H1 (cell line): ENCODE results near the gene XKR7. TPM values are rescaled to one million over a fixed set of nuclear protein-coding genes. Genes with fewer than 3 reads are reported as not detected.

Experiments used
- CTCF ChIA-PET: fragments of 300-600 bp; sonication (Branson Sonifier 250); formaldehyde crosslinking; loops from one replicate; lab custom pipeline; 2021; ENCODE audit not compliant: partially characterized antibody; lab: Charles Lee
- POLR2A ChIA-PET: fragments of 300-600 bp; sonication (Branson Sonifier 250); formaldehyde crosslinking; loops from one replicate; lab custom pipeline; 2021; ENCODE audit warnings: inconsistent platforms; ENCODE audit not compliant: partially characterized antibody; lab: Charles Lee
- DNase-seq, 2 experiments: peaks; one replicate each; pipeline versions ENCODE4 v3.0.0 to v3.0.0-alpha.2; 2010 to 2022; ENCODE audit warnings: low spot score in 2 of 2, low read depth in 1 of 2, mixed read lengths in 1 of 2
- FAIRE-seq: peaks from 2 replicates; lab custom pipeline; 2011; peaks lifted over from hg19 to GRCh38; lab: Jason Lieb, UNC
- H2AFZ ChIP-seq: 2 replicates; pipeline ENCODE4 v1.8.1; 2012; ENCODE audit warnings: low read length, inconsistent platforms
- H2AK5ac ChIP-seq: 2 replicates; pipeline ENCODE4 v1.6.1; 2013; ENCODE audit warnings: low read depth, low read length
- H2BK120ac ChIP-seq: replicated peaks from 2 replicates; pipeline ENCODE3; 2013; ENCODE audit warnings: low read depth, low read length, inconsistent platforms
- H2BK12ac ChIP-seq: 2 replicates; pipeline ENCODE4 v1.6.1; 2013; ENCODE audit warnings: low read depth, low read length
- H2BK15ac ChIP-seq: 2 replicates; pipeline ENCODE4 v1.6.1; 2013; ENCODE audit warnings: low read length
- H2BK20ac ChIP-seq: 2 replicates; pipeline ENCODE4 v1.6.1; 2013; ENCODE audit warnings: low read length
- H2BK5ac ChIP-seq: 2 replicates; pipeline ENCODE4 v1.6.1; 2013; ENCODE audit warnings: low read depth, low read length
- H3K14ac ChIP-seq: 2 replicates; pipeline ENCODE4 v1.6.1; 2013; ENCODE audit warnings: inconsistent platforms; ENCODE audit not compliant: insufficient read length
- H3K18ac ChIP-seq: 2 replicates; pipeline ENCODE4 v1.6.1; 2013; ENCODE audit warnings: low read length; ENCODE audit errors: extremely low read depth
- H3K23ac ChIP-seq: 2 replicates; pipeline ENCODE4 v1.6.1; 2013; ENCODE audit warnings: inconsistent platforms; ENCODE audit not compliant: insufficient read length
- H3K23me2 ChIP-seq: 2 replicates; pipeline ENCODE4 v1.6.1; 2013; ENCODE audit warnings: low read depth, low read length
- H3K27ac ChIP-seq: 2 replicates; pipeline ENCODE4 v1.6.1; 2011; ENCODE audit warnings: low read depth, low read length, inconsistent platforms
- H3K27me3 ChIP-seq, 4 experiments: replicated peaks in 1 of 4; 1 replicate in 1 of 4; 2 replicates in 3 of 4; pipeline versions ENCODE4 v1.6.1 to v1.8.1; 2011 to 2013; ENCODE audit warnings: low read length in 3 of 4, mild to moderate bottlenecking in 3 of 4, inconsistent platforms in 2 of 4, mixed read lengths in 2 of 4, moderate library complexity in 1 of 4; ENCODE audit not compliant: control insufficient read depth in 3 of 4, insufficient read depth in 3 of 4; ENCODE audit errors: extremely low read depth in 1 of 4
- H3K36me3 ChIP-seq, 4 experiments: 2 replicates each; pipeline versions ENCODE4 v1.6.1 to v1.8.1; 2011 to 2013; ENCODE audit warnings: mild to moderate bottlenecking in 4 of 4, low read length in 3 of 4, moderate library complexity in 2 of 4, control low read depth in 1 of 4, inconsistent platforms in 1 of 4; ENCODE audit not compliant: insufficient read depth in 4 of 4, control insufficient read depth in 2 of 4
- H3K4ac ChIP-seq: replicated peaks from 2 replicates; pipeline ENCODE3; 2013; ENCODE audit warnings: low read length, low read depth, mixed read lengths, inconsistent platforms; ENCODE audit not compliant: insufficient read length
- H3K4me1 ChIP-seq, 4 experiments: replicated peaks in 1 of 4; 1 replicate in 1 of 4; 2 replicates in 3 of 4; pipeline versions ENCODE4 v1.6.1 to v1.8.1; 2011 to 2013; ENCODE audit warnings: low read length in 3 of 4, inconsistent platforms in 2 of 4, mixed read lengths in 1 of 4; ENCODE audit not compliant: insufficient read depth in 4 of 4, control insufficient read depth in 3 of 4
- H3K4me2 ChIP-seq, 2 experiments: 2 replicates each; pipeline versions ENCODE4 v1.6.1 to v1.8.1; 2011 to 2013; ENCODE audit warnings: low read depth in 2 of 2, low read length in 2 of 2, control low read depth in 1 of 2, inconsistent platforms in 1 of 2, mild to moderate bottlenecking in 1 of 2; ENCODE audit not compliant: insufficient read depth in 1 of 2
- H3K4me3 ChIP-seq, 4 experiments: fragments of 200-600, 300-600 bp in 1 of 4; sonication (generic), shearing (Covaris generic), sonication (Bioruptor Twin) in 1 of 4; 2 replicates each; pipeline versions ENCODE4 v1.5.1 to v1.8.1; 2011 to 2016; ENCODE audit warnings: low read length in 4 of 4, low read depth in 3 of 4, control low read depth in 2 of 4, inconsistent platforms in 2 of 4, mild to moderate bottlenecking in 2 of 4, mixed read lengths in 1 of 4, moderate library complexity in 1 of 4; ENCODE audit not compliant: insufficient read depth in 2 of 4; ENCODE audit errors: extremely low read depth in 1 of 4
- H3K56ac ChIP-seq: replicated peaks from 2 replicates; pipeline ENCODE3; 2013; ENCODE audit warnings: low read depth, mild to moderate bottlenecking, mixed read lengths, low read length, inconsistent platforms; ENCODE audit not compliant: insufficient read length
- H3K79me1 ChIP-seq: 2 replicates; pipeline ENCODE4 v1.6.1; 2013; ENCODE audit warnings: low read depth, low read length, control low read depth
- H3K79me2 ChIP-seq, 2 experiments: 2 replicates each; pipeline versions ENCODE4 v1.6.1 to v1.8.1; 2012 to 2013; ENCODE audit warnings: low read length in 2 of 2, mild to moderate bottlenecking in 2 of 2, inconsistent platforms in 1 of 2; ENCODE audit not compliant: insufficient read depth in 2 of 2, control insufficient read depth in 1 of 2
- H3K9ac ChIP-seq, 4 experiments: replicated peaks in 1 of 4; 1 replicate in 1 of 4; 2 replicates in 3 of 4; pipeline versions ENCODE4 v1.6.1 to v1.8.1; 2011 to 2013; ENCODE audit warnings: low read depth in 3 of 4, low read length in 3 of 4, control low read depth in 2 of 4, mild to moderate bottlenecking in 2 of 4, moderate library complexity in 2 of 4, inconsistent platforms in 1 of 4; ENCODE audit errors: extremely low read depth in 1 of 4
- H3K9me3 ChIP-seq, 2 experiments: 2 replicates each; pipeline versions ENCODE4 v1.6.1 to v1.8.1; 2012 to 2013; ENCODE audit warnings: mild to moderate bottlenecking in 2 of 2, moderate library complexity in 2 of 2, control low read depth in 1 of 2, inconsistent platforms in 1 of 2, low read depth in 1 of 2, low read length in 1 of 2, mixed read lengths in 1 of 2; ENCODE audit not compliant: insufficient read depth in 2 of 2
- H4K20me1 ChIP-seq, 2 experiments: replicated peaks in 1 of 2; 2 replicates each; pipeline versions ENCODE3 to v1.8.1; 2011 to 2013; ENCODE audit warnings: inconsistent platforms in 2 of 2, low read length in 2 of 2, mild to moderate bottlenecking in 1 of 2; ENCODE audit not compliant: insufficient read depth in 2 of 2, control insufficient read depth in 1 of 2
- H4K5ac ChIP-seq: 2 replicates; pipeline ENCODE4 v1.6.1; 2013; ENCODE audit warnings: low read length, low read depth, mixed read lengths, inconsistent platforms; ENCODE audit not compliant: insufficient read length
- H4K8ac ChIP-seq: 2 replicates; pipeline ENCODE4 v1.8.0; 2013; ENCODE audit warnings: mild to moderate bottlenecking, moderate library complexity, low read length, inconsistent platforms; ENCODE audit not compliant: insufficient read depth; ENCODE audit errors: extremely low read depth
- H4K91ac ChIP-seq: replicated peaks from 2 replicates; pipeline ENCODE3; 2013; ENCODE audit warnings: low read length, mixed read lengths, inconsistent platforms; ENCODE audit not compliant: insufficient read length
- GTF2F1 ChIP-seq: IDR thresholded peaks from 2 replicates; pipeline ENCODE4 v1.6.1; 2012; ENCODE audit warnings: low read depth, low read length, improper control_type of control experiment, borderline replicate concordance
- PHF8 ChIP-seq: fragments of 200-600 bp; sonication (generic); conservative IDR thresholded peaks from 2 replicates; pipeline ENCODE4 v1.7.1; 2012; ENCODE audit warnings: low read depth, mild to moderate bottlenecking, inconsistent platforms, low read length, moderate library complexity
- RAD21 ChIP-seq, 2 experiments: IDR thresholded peaks in 1 of 2; conservative IDR thresholded peaks in 1 of 2; 2 replicates each; pipeline ENCODE4 v1.6.1; 2011; ENCODE audit warnings: low read depth in 2 of 2, low read length in 2 of 2, improper control_type of control experiment in 1 of 2, inconsistent platforms in 1 of 2, mild to moderate bottlenecking in 1 of 2, moderate library complexity in 1 of 2
- SIN3A ChIP-seq, 2 experiments: IDR thresholded peaks in 1 of 2; conservative IDR thresholded peaks in 1 of 2; 2 replicates each; pipeline ENCODE4 v1.6.1; 2011 to 2012; ENCODE audit warnings: low read length in 2 of 2, improper control_type of control experiment in 1 of 2, low read depth in 1 of 2, mild to moderate bottlenecking in 1 of 2
- SP1 ChIP-seq: IDR thresholded peaks from 2 replicates; pipeline ENCODE4 v1.6.1; 2011; ENCODE audit warnings: low read depth, low read length
- WGBS, 2 experiments: shearing (Covaris generic) in 1 of 2; methylation state at CpG; one replicate each; pipeline versions ENCODE4 v1.1.6 to v1.1.7; 2013 to 2015; ENCODE audit warnings: low lambda C conversion rate in 2 of 2, mixed read lengths in 2 of 2, inconsistent platforms in 1 of 2, low coverage in 1 of 2, missing lambda C conversion rate in 1 of 2; ENCODE audit not compliant: insufficient replicate concordance in 2 of 2, insufficient coverage in 1 of 2, insufficient read length in 1 of 2; ENCODE audit errors: extremely low coverage in 1 of 2, missing lambda C conversion rate in 1 of 2; 5-methylcytosine and 5-hydroxymethylcytosine counted together
- polyA plus RNA-seq, 7 experiments: library from polyadenylated mRNA; depleted of rRNA in 3 of 7; stranded (reverse) in 5 of 7; unstranded in 2 of 7; fragments of >200 nt in 5 of 7; fragments of 200-250 nt in 2 of 7; gene quantifications; 1 replicate in 5 of 7; 2 replicates in 1 of 7; 4 replicates in 1 of 7; pipeline versions ENCODE4 v1.2.1 to v1.2.3, GENCODE V29; 2011 to 2013; ENCODE audit warnings: missing spikeins in 2 of 7, mixed read lengths in 2 of 7
- total RNA-seq: library from RNA; stranded (reverse); fragmentation: NEBNext Ultra II Directional; extraction: Animal tissue kit (Norgen Biotek cat#: 25700); gene quantifications from 2 replicates; pipeline ENCODE4 v1.2.1, GENCODE V29; 2021
- TF ChIP-seq, protein P1 (sequence below): IDR thresholded peaks from 2 replicates; pipeline ENCODE4 v1.6.1; 2012; ENCODE audit warnings: inconsistent platforms
- TF ChIP-seq, protein P2 (sequence below), 3 experiments: IDR thresholded peaks; 1 replicate in 2 of 3; 2 replicates in 1 of 3; pipeline versions ENCODE4 v1.5.1 to v1.6.1; 2011; ENCODE audit warnings: low read length in 3 of 3, mild to moderate bottlenecking in 3 of 3, inconsistent platforms in 2 of 3, low read depth in 1 of 3, moderate library complexity in 1 of 3; ENCODE audit not compliant: insufficient read depth in 1 of 3; ENCODE audit errors: control extremely low read depth in 1 of 3

The XKR7 gene
- total and polyA plus RNA-seq, 2 of the 8 experiments (the other 6 are each of a cell fraction or from before 2014, with no cell fraction given) = 1.8 to 2.4 TPM

DNA sequence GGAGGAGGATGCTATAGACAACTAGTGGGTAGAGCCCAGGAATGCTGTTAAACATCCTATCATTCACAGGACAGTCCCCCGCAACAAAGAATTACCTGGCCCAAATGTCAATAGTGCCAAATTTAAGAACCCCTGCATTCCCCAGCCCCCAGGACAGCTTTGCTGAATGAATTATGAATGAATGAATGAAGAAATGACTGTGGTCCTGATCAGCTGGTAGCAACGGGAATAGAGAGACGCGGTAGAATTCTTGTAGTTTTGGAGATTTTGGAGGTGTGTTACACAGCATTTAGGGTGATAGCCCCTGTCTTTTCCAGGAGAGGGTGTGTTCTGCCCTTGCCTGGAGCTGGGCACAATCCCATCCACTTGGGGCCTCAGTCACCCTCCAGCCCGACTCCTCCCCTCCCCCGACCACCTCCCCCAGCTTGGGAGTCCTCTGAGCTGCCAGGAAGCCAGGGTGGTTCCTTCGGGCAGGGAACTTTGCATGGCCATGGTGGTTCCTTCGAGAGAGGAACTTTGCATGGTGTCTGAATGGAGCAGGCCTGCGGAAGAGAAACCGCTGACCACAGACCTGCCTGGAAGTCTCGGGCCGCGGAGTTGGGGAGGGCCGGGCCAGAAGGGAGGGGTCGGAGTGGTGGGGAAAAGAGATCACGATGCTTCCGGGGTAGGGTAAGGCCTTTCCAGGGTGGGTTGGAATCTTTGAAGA lies 83.1 kb downstream of the XKR7 start:
- no peaks in the 10 kb centered on the region for H3K9me3 ChIP-seq
- H3K27me3 ChIP-seq = peaks cover 3 to 45% (median 33%) of the 10 kb centered on the region in 4 experiments
- peak overlapping the region; percentile 35 to 75 (median 66); a peak in 7 of 8 replicates for H3K4me3 ChIP-seq
- no peaks in the 10 kb centered on the region for H3K79me2 ChIP-seq
- peak overlapping the region; percentile 71 for H3K18ac ChIP-seq
- H3K14ac ChIP-seq = no peak overlapping the region
- no peak overlapping the region; a peak in 1 of 7 replicates for H3K9ac ChIP-seq
- H4K20me1 ChIP-seq = no peaks in the 10 kb centered on the region
- H3K56ac ChIP-seq = no peak overlapping the region
- no peak overlapping the region for H2AK5ac ChIP-seq
- H3K23me2 ChIP-seq = peaks cover 8% of the 10 kb centered on the region; the same call in 1 of the 2 replicates
- no peak overlapping the region for H2BK5ac ChIP-seq
- peak; percentile 58 for FAIRE-seq
- no peaks in the 10 kb centered on the region for H3K36me3 ChIP-seq
- H2BK12ac ChIP-seq = no peak overlapping the region
- H4K8ac ChIP-seq = no peak overlapping the region
- H3K4me1 ChIP-seq = peaks cover 2 to 10% (median 6%) of the 10 kb centered on the region in 4 experiments; a peak in 5 of 7 replicates
- ChIA-PET POLR2A (interaction anchor here (0.9 kb wide), 1 partner anchor 59 kb away, joined by 3 read pairs; the partner anchor contains the start of gene TM9SF4), CTCF (interaction anchor here (0.6 to 4.1 kb wide), 6 partner anchors 9 to 99 kb away, joined by 3 to 22 read pairs (median 4); no protein-coding TSS in a partner anchor)
- H3K4ac ChIP-seq = no peak overlapping the region
- no peak overlapping the region for H2BK120ac ChIP-seq
- no peak overlapping the region for H2AFZ ChIP-seq
- no peak overlapping the region for H2BK15ac ChIP-seq
- DNase-seq = peak in 1 of 2 experiments; percentile 69
- H4K5ac ChIP-seq = no peak overlapping the region
- no peak overlapping the region for H3K23ac ChIP-seq
- H4K91ac ChIP-seq = no peak overlapping the region
- H3K79me1 ChIP-seq = no peaks in the 10 kb centered on the region
- no peak overlapping the region for H2BK20ac ChIP-seq
- peak overlapping the region; percentile 62 to 79 for H3K4me2 ChIP-seq
- H3K27ac ChIP-seq = no peak overlapping the region
- WGBS, 2 experiments = 27% methylated on average over 17 of the region's 17 CpGs; no CpG with 5 or more reads in 1 of the 2 experiments
- TF ChIP-seq SIN3A (conservative IDR thresholded peaks at IDR 0.05 in 1 of 2, IDR thresholded peaks at IDR 0.05 in 1 of 2; ENCODE audit: low read depth in 1 of 2, low read length in 2 of 2) (0 out of 4 replicates have a peak, but pooled peaks of 1 of the 2 experiments have one; percentile 51), PHF8 (peak; percentile 28; the same call in 1 of the 2 replicates), SP1 (0 out of 2 replicates have a peak, but pooled peaks have one; percentile 27), RAD21 (IDR thresholded peaks at IDR 0.05 in 1 of 2, conservative IDR thresholded peaks at IDR 0.05 in 1 of 2; ENCODE audit: low read depth in 2 of 2, low read length in 2 of 2) (peak; percentile 53 to 74), GTF2F1 (no peak)
- TF ChIP-seq, protein P1, sequence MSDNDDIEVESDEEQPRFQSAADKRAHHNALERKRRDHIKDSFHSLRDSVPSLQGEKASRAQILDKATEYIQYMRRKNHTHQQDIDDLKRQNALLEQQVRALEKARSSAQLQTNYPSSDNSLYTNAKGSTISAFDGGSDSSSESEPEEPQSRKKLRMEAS = 0 out of 2 replicates have a peak, but pooled peaks have one; percentile 19
- TF ChIP-seq, protein P2, sequence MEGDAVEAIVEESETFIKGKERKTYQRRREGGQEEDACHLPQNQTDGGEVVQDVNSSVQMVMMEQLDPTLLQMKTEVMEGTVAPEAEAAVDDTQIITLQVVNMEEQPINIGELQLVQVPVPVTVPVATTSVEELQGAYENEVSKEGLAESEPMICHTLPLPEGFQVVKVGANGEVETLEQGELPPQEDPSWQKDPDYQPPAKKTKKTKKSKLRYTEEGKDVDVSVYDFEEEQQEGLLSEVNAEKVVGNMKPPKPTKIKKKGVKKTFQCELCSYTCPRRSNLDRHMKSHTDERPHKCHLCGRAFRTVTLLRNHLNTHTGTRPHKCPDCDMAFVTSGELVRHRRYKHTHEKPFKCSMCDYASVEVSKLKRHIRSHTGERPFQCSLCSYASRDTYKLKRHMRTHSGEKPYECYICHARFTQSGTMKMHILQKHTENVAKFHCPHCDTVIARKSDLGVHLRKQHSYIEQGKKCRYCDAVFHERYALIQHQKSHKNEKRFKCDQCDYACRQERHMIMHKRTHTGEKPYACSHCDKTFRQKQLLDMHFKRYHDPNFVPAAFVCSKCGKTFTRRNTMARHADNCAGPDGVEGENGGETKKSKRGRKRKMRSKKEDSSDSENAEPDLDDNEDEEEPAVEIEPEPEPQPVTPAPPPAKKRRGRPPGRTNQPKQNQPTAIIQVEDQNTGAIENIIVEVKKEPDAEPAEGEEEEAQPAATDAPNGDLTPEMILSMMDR (IDR thresholded peaks at IDR 0.05; ENCODE audit: control extremely low read depth in 1 of 3, insufficient read depth in 1 of 3, low read depth in 1 of 3, low read length in 3 of 3) = peak; percentile 8 to 50 (median 42)
